GM12878 (cell line): ENCODE data around the gene ULK1. TPM values are rescaled to one million over a fixed set of nuclear protein-coding genes. Genes with fewer than 3 reads are reported as not detected.

Experiments
- CBFB ChIP-seq: IDR thresholded peaks from 2 replicates; pipeline ENCODE4 v1.6.1; 2016; ENCODE audit warnings: antibody characterized with exemption, low read depth
- E2F8 ChIP-seq: fragments of 450-650 bp; IDR thresholded peaks from 2 replicates; pipeline ENCODE4 v1.6.1; 2018; ENCODE audit warnings: mild to moderate bottlenecking, low read depth, moderate library complexity; ENCODE audit not compliant: partially characterized antibody
- EP300 ChIP-seq, 2 experiments: fragments of 150-350 bp in 1 of 2; IDR thresholded peaks; 2 replicates each; pipeline ENCODE4 v1.6.1; 2011 to 2012; ENCODE audit warnings: low read depth in 2 of 2, low read length in 2 of 2, borderline replicate concordance in 1 of 2, improper control_type of control experiment in 1 of 2, inconsistent platforms in 1 of 2; ENCODE audit not compliant: control insufficient read depth in 1 of 2
- HCFC1 ChIP-seq: fragments of 150-350 bp; IDR thresholded peaks from 2 replicates; pipeline ENCODE4 v1.6.1; 2014; ENCODE audit warnings: low read length
- IRF3 ChIP-seq: fragments of 450-650 bp; IDR thresholded peaks from 2 replicates; pipeline ENCODE4 v1.6.1; 2014; ENCODE audit warnings: mild to moderate bottlenecking
- IRF4 ChIP-seq: IDR thresholded peaks from 2 replicates; pipeline ENCODE4 v1.6.1; 2011; ENCODE audit warnings: low read depth, low read length
- KAT2A ChIP-seq: conservative IDR thresholded peaks from 2 replicates; pipeline ENCODE4 v1.6.1; 2011; ENCODE audit warnings: low read depth, low read length; ENCODE audit not compliant: control insufficient read depth
- PAX5 ChIP-seq: IDR thresholded peaks from 2 replicates; pipeline ENCODE4 v1.6.1; 2011; ENCODE audit warnings: low read depth, low read length, borderline replicate concordance
- REST ChIP-seq: IDR thresholded peaks from 2 replicates; pipeline ENCODE4 v1.6.1; 2012; ENCODE audit warnings: mild to moderate bottlenecking, low read depth, low read length
- SIN3A ChIP-seq: IDR thresholded peaks from 2 replicates; pipeline ENCODE4 v1.6.1; 2012; ENCODE audit warnings: low read depth, low read length, improper control_type of control experiment
- polyA plus RNA-seq, 11 experiments: library from polyadenylated mRNA; depleted of rRNA in 4 of 11; unstranded in 6 of 11; stranded (reverse) in 5 of 11; fragments of >200 nt; fragmentation: Nextera tagmentation in 4 of 11; fragmentation: Illumina TruSeq in 1 of 11; extraction: Ambion mirVana in 4 of 11; extraction: Trizol in 1 of 11; gene quantifications; 1 replicate in 1 of 11; 2 replicates in 10 of 11; pipeline versions ENCODE4 v1.2.1 to v1.2.3, GENCODE V29; 2011 to 2016; ENCODE audit warnings: inconsistent platforms in 2 of 11, missing spikeins in 2 of 11, low read depth in 1 of 11
- total RNA-seq, 4 experiments: library from RNA; depleted of rRNA in 3 of 4; stranded (reverse); fragments of >200 nt in 3 of 4; fragmentation: Illumina TruSeq in 1 of 4; extraction: Trizol in 1 of 4; gene quantifications; 2 replicates each; pipeline versions ENCODE4 v1.2.1 to v1.2.3, GENCODE V29; 2013 to 2021
- TF ChIP-seq, protein P1 (sequence below): fragments of 450-650 bp; IDR thresholded peaks from 2 replicates; pipeline ENCODE4 v1.6.1; 2017; ENCODE audit warnings: mild to moderate bottlenecking, moderate library complexity
- TF ChIP-seq, protein P2 (sequence below): fragments of 450-650 bp; IDR thresholded peaks from 2 replicates; pipeline ENCODE4 v1.6.1; 2017; ENCODE audit warnings: mild to moderate bottlenecking
- TF ChIP-seq, protein P3 (sequence below): IDR thresholded peaks from 2 replicates; pipeline ENCODE4 v1.6.1; 2012; ENCODE audit warnings: low read depth, low read length, improper control_type of control experiment
- TF ChIP-seq, protein P4 (sequence below): IDR thresholded peaks from 2 replicates; pipeline ENCODE4 v1.6.1; 2012; ENCODE audit warnings: low read depth, low read length, improper control_type of control experiment

Gene ULK1
- total and polyA plus RNA-seq, 10 of the 15 experiments (the other 5 are each of a cell fraction or from before 2014, with no cell fraction given) = 0.13 to 14.1 (median 1.5) TPM

DNA sequence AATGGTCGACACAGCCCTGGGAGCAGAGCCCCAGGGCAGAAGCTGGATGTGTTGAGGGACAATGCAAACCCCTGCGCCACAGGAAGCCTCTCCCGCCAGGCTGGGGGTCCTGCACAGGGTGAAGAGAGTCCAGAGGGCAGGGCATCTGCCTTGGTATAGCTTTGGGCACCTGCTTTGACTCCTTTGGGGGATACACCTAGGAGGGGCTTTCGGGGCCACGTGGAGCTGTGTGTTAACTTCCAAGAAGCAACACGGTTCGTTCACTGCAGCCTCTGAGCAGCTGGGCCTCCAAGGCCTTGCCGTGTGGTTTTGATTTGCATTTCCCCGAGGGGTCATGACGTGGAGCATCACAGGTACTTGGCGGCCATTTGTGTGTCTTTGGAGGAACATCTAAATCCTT lies 28.8 kb downstream of the ULK1 start (continued):
- TF ChIP-seq, protein P1, sequence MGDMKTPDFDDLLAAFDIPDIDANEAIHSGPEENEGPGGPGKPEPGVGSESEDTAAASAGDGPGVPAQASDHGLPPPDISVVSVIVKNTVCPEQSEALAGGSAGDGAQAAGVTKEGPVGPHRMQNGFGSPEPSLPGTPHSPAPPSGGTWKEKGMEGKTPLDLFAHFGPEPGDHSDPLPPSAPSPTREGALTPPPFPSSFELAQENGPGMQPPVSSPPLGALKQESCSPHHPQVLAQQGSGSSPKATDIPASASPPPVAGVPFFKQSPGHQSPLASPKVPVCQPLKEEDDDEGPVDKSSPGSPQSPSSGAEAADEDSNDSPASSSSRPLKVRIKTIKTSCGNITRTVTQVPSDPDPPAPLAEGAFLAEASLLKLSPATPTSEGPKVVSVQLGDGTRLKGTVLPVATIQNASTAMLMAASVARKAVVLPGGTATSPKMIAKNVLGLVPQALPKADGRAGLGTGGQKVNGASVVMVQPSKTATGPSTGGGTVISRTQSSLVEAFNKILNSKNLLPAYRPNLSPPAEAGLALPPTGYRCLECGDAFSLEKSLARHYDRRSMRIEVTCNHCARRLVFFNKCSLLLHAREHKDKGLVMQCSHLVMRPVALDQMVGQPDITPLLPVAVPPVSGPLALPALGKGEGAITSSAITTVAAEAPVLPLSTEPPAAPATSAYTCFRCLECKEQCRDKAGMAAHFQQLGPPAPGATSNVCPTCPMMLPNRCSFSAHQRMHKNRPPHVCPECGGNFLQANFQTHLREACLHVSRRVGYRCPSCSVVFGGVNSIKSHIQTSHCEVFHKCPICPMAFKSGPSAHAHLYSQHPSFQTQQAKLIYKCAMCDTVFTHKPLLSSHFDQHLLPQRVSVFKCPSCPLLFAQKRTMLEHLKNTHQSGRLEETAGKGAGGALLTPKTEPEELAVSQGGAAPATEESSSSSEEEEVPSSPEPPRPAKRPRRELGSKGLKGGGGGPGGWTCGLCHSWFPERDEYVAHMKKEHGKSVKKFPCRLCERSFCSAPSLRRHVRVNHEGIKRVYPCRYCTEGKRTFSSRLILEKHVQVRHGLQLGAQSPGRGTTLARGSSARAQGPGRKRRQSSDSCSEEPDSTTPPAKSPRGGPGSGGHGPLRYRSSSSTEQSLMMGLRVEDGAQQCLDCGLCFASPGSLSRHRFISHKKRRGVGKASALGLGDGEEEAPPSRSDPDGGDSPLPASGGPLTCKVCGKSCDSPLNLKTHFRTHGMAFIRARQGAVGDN = peak; percentile 82
- TF ChIP-seq IRF3 = no peak
- no peak for TF ChIP-seq SIN3A
- TF ChIP-seq, protein P2, sequence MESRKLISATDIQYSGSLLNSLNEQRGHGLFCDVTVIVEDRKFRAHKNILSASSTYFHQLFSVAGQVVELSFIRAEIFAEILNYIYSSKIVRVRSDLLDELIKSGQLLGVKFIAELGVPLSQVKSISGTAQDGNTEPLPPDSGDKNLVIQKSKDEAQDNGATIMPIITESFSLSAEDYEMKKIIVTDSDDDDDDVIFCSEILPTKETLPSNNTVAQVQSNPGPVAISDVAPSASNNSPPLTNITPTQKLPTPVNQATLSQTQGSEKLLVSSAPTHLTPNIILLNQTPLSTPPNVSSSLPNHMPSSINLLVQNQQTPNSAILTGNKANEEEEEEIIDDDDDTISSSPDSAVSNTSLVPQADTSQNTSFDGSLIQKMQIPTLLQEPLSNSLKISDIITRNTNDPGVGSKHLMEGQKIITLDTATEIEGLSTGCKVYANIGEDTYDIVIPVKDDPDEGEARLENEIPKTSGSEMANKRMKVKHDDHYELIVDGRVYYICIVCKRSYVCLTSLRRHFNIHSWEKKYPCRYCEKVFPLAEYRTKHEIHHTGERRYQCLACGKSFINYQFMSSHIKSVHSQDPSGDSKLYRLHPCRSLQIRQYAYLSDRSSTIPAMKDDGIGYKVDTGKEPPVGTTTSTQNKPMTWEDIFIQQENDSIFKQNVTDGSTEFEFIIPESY = no peak
- no peak for TF ChIP-seq IRF4
- TF ChIP-seq, protein P3, sequence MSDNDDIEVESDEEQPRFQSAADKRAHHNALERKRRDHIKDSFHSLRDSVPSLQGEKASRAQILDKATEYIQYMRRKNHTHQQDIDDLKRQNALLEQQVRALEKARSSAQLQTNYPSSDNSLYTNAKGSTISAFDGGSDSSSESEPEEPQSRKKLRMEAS = peak; percentile 80
- no peak for TF ChIP-seq KAT2A
- TF ChIP-seq CBFB = 0 out of 2 replicates have a peak, but pooled peaks have one; percentile 20
- TF ChIP-seq REST = no peak
- TF ChIP-seq HCFC1 = no peak
- TF ChIP-seq, protein P4, sequence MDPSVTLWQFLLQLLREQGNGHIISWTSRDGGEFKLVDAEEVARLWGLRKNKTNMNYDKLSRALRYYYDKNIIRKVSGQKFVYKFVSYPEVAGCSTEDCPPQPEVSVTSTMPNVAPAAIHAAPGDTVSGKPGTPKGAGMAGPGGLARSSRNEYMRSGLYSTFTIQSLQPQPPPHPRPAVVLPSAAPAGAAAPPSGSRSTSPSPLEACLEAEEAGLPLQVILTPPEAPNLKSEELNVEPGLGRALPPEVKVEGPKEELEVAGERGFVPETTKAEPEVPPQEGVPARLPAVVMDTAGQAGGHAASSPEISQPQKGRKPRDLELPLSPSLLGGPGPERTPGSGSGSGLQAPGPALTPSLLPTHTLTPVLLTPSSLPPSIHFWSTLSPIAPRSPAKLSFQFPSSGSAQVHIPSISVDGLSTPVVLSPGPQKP = no peak
- TF ChIP-seq E2F8 = no peak
- peak; percentile 30; the same call in 1 of the 2 replicates for TF ChIP-seq PAX5
- TF ChIP-seq EP300 (IDR thresholded peaks at IDR 0.05; ENCODE audit: borderline replicate concordance in 1 of 2, control insufficient read depth in 1 of 2, low read depth in 2 of 2, low read length in 2 of 2) = peak; percentile 11 to 55; a peak in 2 of 4 replicates
